SJSA1 (cell line): Measurements from ENCODE around the gene CC2D2A. TPM values are rescaled to one million over a fixed set of nuclear protein-coding genes. Genes with fewer than 3 reads are reported as not detected.
"Not testable (repeated sequence)": the region's sequence is repeated elsewhere in the genome, so short reads cannot be mapped to it uniquely, and the experiment has no call there.

Source experiments
- DNase-seq, 2 experiments: peaks; one replicate each; pipeline ENCODE4 v3.0.0-alpha.2; 2015 to 2020; ENCODE audit warnings: low spot score in 2 of 2, low read depth in 1 of 2
- H3K27ac ChIP-seq: fragments of 250-450 bp; sonication (Bioruptor Pico); 2 replicates; pipeline ENCODE4 v1.5.1; 2020; ENCODE audit warnings: mild to moderate bottlenecking, moderate library complexity
- H3K27me3 ChIP-seq: fragments of 250-450 bp; sonication (Bioruptor Pico); replicated peaks from 2 replicates; pipeline ENCODE4 v1.5.1; 2020; ENCODE audit warnings: mild to moderate bottlenecking, moderate library complexity
- H3K36me3 ChIP-seq: fragments of 250-450 bp; sonication (Bioruptor Pico); 2 replicates; pipeline ENCODE4 v1.5.1; 2020; ENCODE audit warnings: mild to moderate bottlenecking
- H3K4me1 ChIP-seq: fragments of 250-450 bp; sonication (Bioruptor Pico); replicated peaks from 2 replicates; pipeline ENCODE4 v1.6.1; 2021; ENCODE audit warnings: mild to moderate bottlenecking
- H3K4me3 ChIP-seq: fragments of 250-450 bp; sonication (Bioruptor Pico); 2 replicates; pipeline ENCODE4 v1.5.1; 2020; ENCODE audit warnings: mild to moderate bottlenecking
- H3K9me3 ChIP-seq: fragments of 250-450 bp; sonication (Bioruptor Pico); replicated peaks from 2 replicates; pipeline ENCODE4 v1.5.1; 2020; ENCODE audit warnings: mild to moderate bottlenecking
- total RNA-seq: library from RNA; depleted of rRNA; stranded (reverse); fragments of >200 nt; shearing (Covaris generic); gene quantifications from 2 replicates; pipeline ENCODE4 v1.2.3, GENCODE V29; 2014; rRNA removed

Gene CC2D2A
- total RNA-seq, 1 experiment from 2014 or later, result 7.7 TPM

DNA sequence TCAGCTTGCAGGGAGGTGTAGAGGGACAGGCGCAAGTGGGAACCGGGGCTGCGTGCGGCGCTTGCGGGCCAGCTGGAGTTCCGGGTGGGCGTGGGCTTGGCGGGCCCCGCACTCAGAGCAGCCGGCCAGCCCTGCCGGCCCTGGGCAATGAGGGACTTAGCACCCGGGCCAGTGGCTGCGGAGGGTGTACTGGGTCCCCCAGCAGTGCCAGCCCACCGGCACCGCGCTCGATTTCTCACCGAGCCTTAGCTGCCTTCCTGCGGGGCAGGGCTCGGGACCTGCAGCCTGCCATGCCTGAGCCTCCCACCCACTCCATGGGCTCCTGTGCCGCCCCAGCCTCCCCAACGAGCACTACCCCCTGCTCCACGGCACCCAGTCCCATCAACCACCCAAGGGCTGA lies 145.2 kb downstream of the CC2D2A start:
- not testable (repeated sequence) for H3K27ac ChIP-seq, H3K4me3 ChIP-seq, H3K4me1 ChIP-seq, H3K9me3 ChIP-seq, DNase-seq, H3K36me3 ChIP-seq, H3K27me3 ChIP-seq

DNA sequence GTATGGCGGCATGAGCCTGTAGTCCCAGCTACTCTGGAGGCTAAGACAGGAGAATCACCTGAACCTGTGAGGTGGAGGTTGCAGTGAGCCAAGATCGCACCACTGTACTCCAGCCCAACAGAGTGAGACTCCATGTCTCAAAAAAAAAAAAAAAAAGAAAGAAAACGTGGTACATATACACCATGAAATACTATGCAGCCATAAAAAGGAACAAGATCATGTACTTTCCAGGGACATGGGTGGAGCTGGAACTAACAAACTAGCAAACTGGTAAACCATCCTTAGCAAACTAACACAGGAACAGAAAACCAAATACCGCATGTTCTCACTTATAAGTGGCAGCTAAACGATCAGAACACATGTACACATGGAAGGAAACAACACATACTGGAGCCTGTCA lies 147.7 kb downstream of the CC2D2A start:
- H3K4me3 ChIP-seq, H3K36me3 ChIP-seq, H3K9me3 ChIP-seq, H3K4me1 ChIP-seq, H3K27ac ChIP-seq, H3K27me3 ChIP-seq, DNase-seq: not testable (repeated sequence)

DNA sequence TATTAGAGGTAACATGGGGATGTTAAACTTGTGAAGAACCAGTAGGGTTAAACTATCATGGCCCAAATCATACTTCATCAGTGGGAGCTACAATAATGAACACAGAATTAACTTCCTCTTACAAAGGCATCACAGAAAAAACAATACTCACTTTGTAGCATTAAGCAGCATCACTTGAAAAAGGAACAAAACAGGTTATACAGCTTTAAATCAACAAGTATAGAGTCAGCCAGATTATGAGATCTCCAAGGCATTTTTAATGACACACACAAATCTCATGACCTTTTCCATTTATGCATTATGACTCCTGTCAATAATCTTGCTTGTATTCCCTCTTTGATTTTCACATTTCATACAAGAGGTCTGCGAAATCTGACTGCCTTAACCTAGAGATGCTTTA lies 167.1 kb downstream of the CC2D2A start:
- Histone ChIP-seq H3K9me3 (no peaks in the 10 kb centered on the region), H3K36me3 (peaks cover 18% of the 10 kb centered on the region), H3K27me3 (no peaks in the 10 kb centered on the region), H3K4me1 (no peaks in the 10 kb centered on the region), H3K27ac (no peak overlapping the region), H3K4me3 (no peak overlapping the region)
- DNase-seq, result no peak

DNA sequence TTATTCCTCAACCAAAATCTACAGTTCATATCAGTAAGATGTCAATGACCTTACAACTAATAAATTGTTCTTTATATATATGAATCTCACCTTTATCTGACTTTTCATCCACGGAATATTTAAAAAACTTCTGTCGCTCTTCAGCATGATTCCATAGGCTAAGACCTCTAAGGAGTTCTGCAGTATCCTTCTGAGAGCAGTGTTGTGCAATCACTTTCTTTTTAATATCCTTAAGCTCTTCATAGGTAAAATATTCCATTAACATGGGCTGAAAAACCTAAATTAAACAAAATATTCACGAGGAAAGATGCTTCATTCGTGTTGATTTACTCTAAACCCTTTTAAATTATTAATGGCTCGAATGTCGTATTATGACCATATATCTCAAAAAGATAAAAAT lies 168.7 kb downstream of the CC2D2A start:
- Histone ChIP-seq H3K36me3 (peaks cover 18% of the 10 kb centered on the region), H3K27me3 (no peaks in the 10 kb centered on the region), H3K27ac (no peak overlapping the region), H3K4me1 (no peaks in the 10 kb centered on the region), H3K9me3 (no peaks in the 10 kb centered on the region), H3K4me3 (no peak overlapping the region)
- DNase-seq, result no peak

DNA sequence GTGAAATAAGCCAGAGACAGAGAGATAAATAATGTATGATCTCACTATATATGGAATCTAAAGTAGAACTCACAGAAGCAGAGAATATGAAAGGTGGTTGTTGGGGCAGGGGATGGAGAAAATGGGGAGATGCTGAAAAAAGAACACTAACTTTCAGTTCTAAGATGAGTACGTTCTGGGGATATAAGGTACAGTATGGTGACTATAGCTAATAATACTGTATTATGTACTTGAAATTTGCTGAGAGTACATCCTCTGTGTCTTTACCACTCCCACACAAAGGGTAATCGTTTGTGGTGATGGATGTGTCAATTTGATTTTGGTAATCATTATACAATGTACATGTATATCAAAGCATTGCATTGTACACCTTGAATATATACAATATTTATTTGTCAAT lies 178.9 kb downstream of the CC2D2A start:
- Histone ChIP-seq H3K36me3 (no peaks in the 10 kb centered on the region), H3K27ac (no peak overlapping the region), H3K4me3 (no peak overlapping the region), H3K9me3 (no peaks in the 10 kb centered on the region), H3K27me3 (no peaks in the 10 kb centered on the region), H3K4me1 (peaks cover 15% of the 10 kb centered on the region; the same call in 1 of the 2 replicates)
- DNase-seq, result no peak

DNA sequence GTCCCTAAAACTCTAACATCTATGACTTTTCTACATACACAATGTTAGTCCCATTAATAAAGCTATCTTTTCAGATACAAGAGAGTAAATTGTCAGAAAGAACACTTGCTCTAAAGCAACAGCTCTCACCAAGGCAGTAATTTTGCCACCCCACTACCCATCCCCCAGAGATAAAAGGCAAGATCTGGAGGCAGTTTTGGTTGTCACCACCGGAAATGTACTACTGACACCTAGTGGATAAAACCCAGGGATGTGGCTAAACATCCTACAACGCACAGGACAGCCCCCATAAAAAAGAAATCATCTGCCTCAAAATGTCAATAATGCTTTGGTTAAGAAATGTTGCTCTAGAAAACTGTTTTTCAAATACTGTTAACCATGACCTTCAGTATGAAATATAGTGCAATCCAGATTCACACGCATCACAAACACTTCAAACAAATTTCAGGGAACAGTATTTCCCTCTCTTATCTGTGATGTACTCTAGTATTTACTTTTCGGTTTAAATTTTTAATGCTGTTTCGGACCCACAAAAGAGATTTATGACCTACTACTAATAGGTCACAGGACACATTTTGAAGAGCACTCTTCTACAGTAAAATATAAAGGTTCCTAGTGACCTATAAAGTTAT lies 180.3 kb downstream of the CC2D2A start:
- H3K9me3 ChIP-seq, result no peaks in the 10 kb centered on the region
- DNase-seq, result peak; percentile 28 to 43
- no peak overlapping the region for H3K27ac ChIP-seq
- no peaks in the 10 kb centered on the region for H3K27me3 ChIP-seq
- no peak overlapping the region for H3K4me3 ChIP-seq
- peaks cover 15% of the 10 kb centered on the region; the same call in 1 of the 2 replicates for H3K4me1 ChIP-seq
- H3K36me3 ChIP-seq, result peaks cover 5% of the 10 kb centered on the region

Other genes with a start within 250 kb of the CC2D2A start
- not detected in 2 replicates for gene C1QTNF7, start 41.8 kb upstream of the CC2D2A start, total RNA-seq
- 32.2 and 44.7 TPM in 2 replicates for gene FBXL5, start 185.5 kb downstream of the CC2D2A start, total RNA-seq
- 45.3 and 52.8 TPM in 2 replicates for gene FAM200B, start 211.9 kb downstream of the CC2D2A start, total RNA-seq
- 14.2 and 19.3 TPM in 2 replicates for gene BST1, start 233.2 kb downstream of the CC2D2A start, total RNA-seq